VCaP (cell line): ENCODE results near the gene NUP62.

Source experiments
- H3K27ac ChIP-seq: fragments of 450-650 bp; 2 replicates; pipeline ENCODE4 v1.5.1; 2017
- CTCF ChIP-seq: fragments of 450-650 bp; conservative IDR thresholded peaks from 2 replicates; pipeline ENCODE4 v1.5.1; 2017; ENCODE audit warnings: mild to moderate bottlenecking, moderate library complexity

NUP62 gene

GRCh38 chr19:49921871-49922795, 7.2 kb downstream of the NUP62 start:
- no peak for TF ChIP-seq CTCF
- H3K27ac ChIP-seq: no peak overlapping the region

GRCh38 chr19:49920624-49921363, 8.5 kb downstream of the NUP62 start:
- no peak for TF ChIP-seq CTCF

GRCh38 chr19:49918089-49918488, 11.2 kb downstream of the NUP62 start:
- TF ChIP-seq CTCF: no peak
- no peak overlapping the region for H3K27ac ChIP-seq

More at GRCh38 chr19:49920624-49921363, 8.5 kb downstream of the NUP62 start:
- 0 out of 2 replicates have a peak overlapping the region, but pooled peaks have one; percentile 7 for H3K27ac ChIP-seq

GRCh38 chr19:49916839-49917733, 12.2 kb downstream of the NUP62 start:
- TF ChIP-seq CTCF: peak; percentile 70
- peak overlapping the region; percentile 2; the same call in 1 of the 2 replicates for H3K27ac ChIP-seq

GRCh38 chr19:49915271-49915670, 14.0 kb downstream of the NUP62 start:
- no peak overlapping the region for H3K27ac ChIP-seq
- TF ChIP-seq CTCF: peak; percentile 18; the same call in 1 of the 2 replicates

GRCh38 chr19:49913720-49914119, 15.6 kb downstream of the NUP62 start:
- no peak for TF ChIP-seq CTCF
- no peak overlapping the region for H3K27ac ChIP-seq
